Endothelial cell of umbilical vein (primary cell): ENCODE measurements around the gene TNFSF10. TPM values are rescaled to one million over a fixed set of nuclear protein-coding genes. Genes with fewer than 3 reads are reported as not detected.

ENCODE experiments used
- BruUV-seq: library from RNA; stranded (reverse); fragments of 400-500 nt; replicated peaks from 2 replicates; lab custom pipeline; 2021; lab: Mats Ljungman, UMichigan
- CTCF ChIA-PET: fragments of 300-600, 350-600 bp; sonication (Branson Sonifier 250); formaldehyde crosslinking; loops from one replicate; lab custom pipeline; 2021; ENCODE audit warnings: antibody characterized with exemption, inconsistent platforms; lab: Charles Lee
- POLR2A ChIA-PET: fragments of 300-600, 350-600 bp; sonication (Branson Sonifier 250); formaldehyde crosslinking; loops from one replicate; lab custom pipeline; 2021; ENCODE audit warnings: antibody characterized with exemption, inconsistent platforms; lab: Charles Lee
- DNase-seq: peaks from one replicate; pipeline ENCODE4 v3.0.0-alpha.2; 2011; ENCODE audit warnings: low read depth, low spot score
- FAIRE-seq: peaks from 2 replicates; lab custom pipeline; 2011; peaks lifted over from hg19 to GRCh38; lab: Jason Lieb, UNC
- H2AFZ ChIP-seq: 2 replicates; pipeline ENCODE4 v1.6.0; 2012; ENCODE audit warnings: low read depth, low read length, control low read depth, inconsistent platforms
- H3K27ac ChIP-seq: 2 replicates; pipeline ENCODE4 v1.5.1; 2011; ENCODE audit warnings: low read depth, mild to moderate bottlenecking, control low read depth, low read length, moderate library complexity; ENCODE audit not compliant: insufficient read depth
- H3K27me3 ChIP-seq, 2 experiments: 2 replicates each; pipeline versions ENCODE4 v1.6.0 to v1.6.1; 2011; ENCODE audit warnings: low read length in 2 of 2, mixed read lengths in 1 of 2; ENCODE audit not compliant: control insufficient read depth in 2 of 2, insufficient read depth in 2 of 2
- H3K36me3 ChIP-seq, 2 experiments: 2 replicates in 1 of 2; 3 replicates in 1 of 2; pipeline ENCODE4 v1.5.1; 2011; ENCODE audit warnings: low read length in 2 of 2, mild to moderate bottlenecking in 1 of 2, moderate library complexity in 1 of 2; ENCODE audit not compliant: control insufficient read depth in 2 of 2, insufficient read depth in 2 of 2; ENCODE audit errors: extremely low read depth in 1 of 2
- H3K4me1 ChIP-seq: 3 replicates; pipeline ENCODE4 v1.5.1; 2011; ENCODE audit warnings: mild to moderate bottlenecking, low read length; ENCODE audit not compliant: control insufficient read depth, insufficient read depth; ENCODE audit errors: extremely low read depth
- H3K4me2 ChIP-seq: 2 replicates; pipeline ENCODE4 v1.6.1; 2011; ENCODE audit warnings: low read length, control low read depth, mixed read lengths; ENCODE audit not compliant: insufficient read depth
- H3K4me3 ChIP-seq, 3 experiments: fragments of 200-600 bp in 1 of 3; sonication (generic), shearing (Covaris generic) in 1 of 3; replicated peaks in 1 of 3; 2 replicates each; pipeline ENCODE4 v1.5.1; 2011 to 2016; ENCODE audit warnings: control low read depth in 3 of 3, low read length in 3 of 3, mild to moderate bottlenecking in 2 of 3, inconsistent platforms in 1 of 3, low read depth in 1 of 3, moderate library complexity in 1 of 3; ENCODE audit not compliant: insufficient read depth in 1 of 3
- H3K79me2 ChIP-seq: 2 replicates; pipeline ENCODE4 v1.6.0; 2012; ENCODE audit warnings: low read length, inconsistent platforms; ENCODE audit not compliant: control insufficient read depth, insufficient read depth
- H3K9ac ChIP-seq: replicated peaks from 2 replicates; pipeline ENCODE3; 2011; ENCODE audit warnings: low read length, control low read depth; ENCODE audit not compliant: insufficient read depth; ENCODE audit errors: extremely low read depth
- H3K9me1 ChIP-seq: replicated peaks from 3 replicates; pipeline ENCODE4 v1.6.0; 2011; ENCODE audit warnings: mild to moderate bottlenecking, low read length; ENCODE audit not compliant: control insufficient read depth, insufficient read depth; ENCODE audit errors: extremely low read depth
- H3K9me3 ChIP-seq: replicated peaks from 2 replicates; pipeline ENCODE4 v1.5.1; 2012; ENCODE audit warnings: low read length, inconsistent platforms; ENCODE audit not compliant: control insufficient read depth, insufficient read depth
- H4K20me1 ChIP-seq: replicated peaks from 2 replicates; pipeline ENCODE3; 2011; ENCODE audit warnings: mild to moderate bottlenecking, low read length; ENCODE audit not compliant: control insufficient read depth, insufficient read depth; ENCODE audit errors: extremely low read depth
- EZH2 ChIP-seq: IDR thresholded peaks from 2 replicates; pipeline ENCODE4 v1.6.1; 2012; ENCODE audit warnings: borderline replicate concordance, low read depth, mild to moderate bottlenecking, moderate library complexity, low read length, inconsistent platforms; ENCODE audit not compliant: severe bottlenecking
- FOS ChIP-seq: IDR thresholded peaks from 2 replicates; pipeline ENCODE4 v1.6.1; 2011; ENCODE audit warnings: mild to moderate bottlenecking, low read length, moderate library complexity, borderline replicate concordance; ENCODE audit not compliant: insufficient read depth
- GATA2 ChIP-seq: IDR thresholded peaks from 2 replicates; pipeline ENCODE4 v1.7.0; 2011; ENCODE audit warnings: low read depth, mild to moderate bottlenecking, moderate library complexity, mixed read lengths, low read length; ENCODE audit not compliant: insufficient read length, insufficient read depth
- JUN ChIP-seq: IDR thresholded peaks from 2 replicates; pipeline ENCODE4 v1.6.1; 2011; ENCODE audit warnings: borderline replicate concordance, low read depth; ENCODE audit not compliant: insufficient read length, insufficient read depth
- MAX ChIP-seq: IDR thresholded peaks from 2 replicates; pipeline ENCODE4 v1.6.1; 2011; ENCODE audit not compliant: insufficient read depth, insufficient read length
- MYC ChIP-seq: IDR thresholded peaks from one replicate; pipeline ENCODE4 v1.6.1; 2011; ENCODE audit warnings: mild to moderate bottlenecking, low read depth, low read length
- POLR2A ChIP-seq: IDR thresholded peaks from 2 replicates; pipeline ENCODE4 v1.6.1; 2012; ENCODE audit warnings: low read depth, mild to moderate bottlenecking, control low read depth, low read length
- POLR2AphosphoS5 ChIP-seq: IDR thresholded peaks from 2 replicates; pipeline ENCODE4 v1.6.1; 2012; ENCODE audit warnings: low read depth, mild to moderate bottlenecking, control low read depth, low read length, moderate library complexity; ENCODE audit not compliant: insufficient read depth
- dilution Hi-C: fragments of 300-500 bp; cut with MboI; formaldehyde crosslinking; loops from one replicate; pipeline ENCODE4 v1.15.0; 2019; ENCODE audit warnings: low sequenced_read_pairs; ENCODE audit not compliant: extremely low pct_ligation_motif_present
- intact Hi-C: fragments of 100-400 bp; cut with micrococcal nuclease; formaldehyde crosslinking; loops from one replicate; pipeline ENCODE4 v1.10.0; 2022
- polyA plus RNA-seq, 4 experiments: library from polyadenylated mRNA; depleted of rRNA in 3 of 4; stranded (reverse) in 3 of 4; unstranded in 1 of 4; fragments of >200 nt; gene quantifications; 2 replicates each; pipeline versions ENCODE4 v1.2.1 to v1.2.3, GENCODE V29; 2011 to 2012; ENCODE audit warnings: missing spikeins in 1 of 4
- total RNA-seq: library from RNA; stranded (reverse); gene quantifications from 2 replicates; pipeline ENCODE4 v1.2.3, GENCODE V29; 2021
- TF ChIP-seq, protein P1 (sequence below), 2 donors: IDR thresholded peaks; 1 replicate in 1 of 2; 2 replicates in 1 of 2; pipeline ENCODE4 v1.5.1; 2011; ENCODE audit warnings: low read length in 2 of 2, mild to moderate bottlenecking in 2 of 2, moderate library complexity in 2 of 2, control low read depth in 1 of 2, inconsistent platforms in 1 of 2, low read depth in 1 of 2; ENCODE audit not compliant: insufficient read depth in 1 of 2; ENCODE audit errors: extremely low read depth in 1 of 2

The TNFSF10 gene
- total and polyA plus RNA-seq, 2 donors (not counting 3 experiments of a cell fraction or from before 2014, with no cell fraction given): 31.2 to 55.0 TPM

DNA sequence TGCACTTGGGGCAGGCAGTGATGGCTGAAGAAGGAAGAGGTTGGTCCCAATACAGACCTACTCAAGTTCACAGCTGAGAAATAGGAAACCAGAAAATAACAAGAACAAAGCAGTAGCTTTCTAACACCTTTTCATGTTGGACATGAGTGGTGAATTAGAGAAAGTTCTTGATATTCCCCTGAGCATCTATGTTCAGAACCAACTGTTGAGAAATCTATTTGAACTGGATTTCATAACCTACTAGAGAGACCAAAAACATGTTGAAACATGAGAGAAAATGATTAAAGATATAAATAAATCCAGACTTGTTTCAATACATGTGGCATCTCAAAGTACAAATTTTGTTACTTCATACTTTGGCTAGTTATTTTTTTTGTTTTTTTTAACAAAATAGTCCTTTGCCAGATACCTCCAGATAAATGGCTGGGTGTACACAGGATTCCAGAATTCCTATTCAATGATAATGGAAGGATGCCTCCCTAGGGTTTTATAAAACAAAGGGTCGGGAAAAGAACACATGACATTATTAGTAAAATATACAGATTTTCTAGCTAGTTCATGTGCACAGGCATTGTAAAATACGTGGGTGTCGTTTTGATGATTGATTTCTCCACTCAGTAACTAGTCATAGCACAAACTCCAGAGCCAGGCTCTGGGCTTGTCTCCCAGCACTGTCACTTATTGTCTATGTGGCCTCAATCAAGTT, 34.4 kb upstream of the TNFSF10 start:
- no peak for DNase-seq
- Histone ChIP-seq H3K36me3 (no peaks in the 10 kb centered on the region), H3K4me2 (no peak overlapping the region), H2AFZ (no peak overlapping the region), H3K27ac (no peak overlapping the region), H3K4me3 (no peak overlapping the region), H3K9ac (no peak overlapping the region), H3K4me1 (peaks cover 2% of the 10 kb centered on the region), H3K27me3 (peaks cover 0 to 2% of the 10 kb centered on the region in 2 experiments), H3K79me2 (no peaks in the 10 kb centered on the region), H4K20me1 (no peaks in the 10 kb centered on the region), H3K9me3 (no peaks in the 10 kb centered on the region), H3K9me1 (no peaks in the 10 kb centered on the region)
- FAIRE-seq: no peak
- intact Hi-C loops: no loop called here
- ChIA-PET CTCF (interaction anchor here (0.8 kb wide), 1 partner anchor 38 kb away, joined by 3 read pairs; no protein-coding TSS in a partner anchor), POLR2A (no interaction called here)
- dilution Hi-C loops: no loop called here
- no TSS peak for BruUV-seq
- TF ChIP-seq MYC (no peak), MAX (no peak), POLR2AphosphoS5 (no peak), GATA2 (no peak), JUN (no peak)

DNA sequence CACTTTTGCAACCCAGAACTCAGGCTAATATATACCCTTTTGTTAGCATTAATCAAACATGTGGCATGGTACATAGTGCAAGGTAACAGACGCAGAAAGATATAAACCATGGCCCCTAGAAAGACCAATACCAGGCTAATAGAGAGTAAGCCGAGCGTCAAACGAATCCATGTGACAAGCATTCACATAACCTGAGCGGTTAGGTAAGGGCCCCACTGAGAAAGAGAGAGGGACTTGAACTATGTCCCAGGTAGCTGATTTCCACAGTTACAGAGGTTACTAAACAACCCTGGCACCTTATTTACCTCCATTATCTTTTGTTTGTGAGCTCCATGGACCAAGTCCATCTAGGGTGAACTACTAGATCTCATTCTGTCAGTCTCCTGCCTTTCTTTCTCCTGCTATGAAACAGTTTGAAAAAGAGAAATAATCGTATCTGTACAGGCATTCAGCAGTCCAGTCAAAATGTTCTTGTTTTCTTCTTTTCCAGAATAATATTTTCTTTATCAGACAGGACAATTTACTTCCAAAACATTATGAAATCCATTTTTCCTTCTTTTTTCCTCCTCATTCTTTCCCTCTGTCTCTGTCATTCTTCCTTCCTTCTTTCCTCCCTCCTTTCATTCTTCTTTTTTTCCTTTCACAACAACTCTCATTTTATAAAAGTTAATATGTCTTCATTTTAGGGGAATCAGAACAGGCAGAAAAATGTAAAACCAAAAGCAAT, 30.5 kb upstream of the TNFSF10 start:
- ChIA-PET CTCF (no interaction called here), POLR2A (no interaction called here)
- no peaks in the 10 kb centered on the region for H4K20me1 ChIP-seq
- no peaks in the 10 kb centered on the region for H3K36me3 ChIP-seq
- H2AFZ ChIP-seq: no peak overlapping the region
- no peaks in the 10 kb centered on the region for H3K79me2 ChIP-seq
- no peak overlapping the region for H3K4me2 ChIP-seq
- intact Hi-C loops (no loop called here), dilution Hi-C loops (no loop called here)
- peaks cover 0 to 2% of the 10 kb centered on the region in 2 experiments for H3K27me3 ChIP-seq
- H3K4me1 ChIP-seq: no peaks in the 10 kb centered on the region
- H3K4me3 ChIP-seq: no peak overlapping the region
- TF ChIP-seq POLR2AphosphoS5: no peak
- no peak for TF ChIP-seq FOS
- no peak for TF ChIP-seq EZH2
- no peak for TF ChIP-seq GATA2
- TF ChIP-seq MAX: no peak
- TF ChIP-seq POLR2A: no peak
- TF ChIP-seq, protein P1, sequence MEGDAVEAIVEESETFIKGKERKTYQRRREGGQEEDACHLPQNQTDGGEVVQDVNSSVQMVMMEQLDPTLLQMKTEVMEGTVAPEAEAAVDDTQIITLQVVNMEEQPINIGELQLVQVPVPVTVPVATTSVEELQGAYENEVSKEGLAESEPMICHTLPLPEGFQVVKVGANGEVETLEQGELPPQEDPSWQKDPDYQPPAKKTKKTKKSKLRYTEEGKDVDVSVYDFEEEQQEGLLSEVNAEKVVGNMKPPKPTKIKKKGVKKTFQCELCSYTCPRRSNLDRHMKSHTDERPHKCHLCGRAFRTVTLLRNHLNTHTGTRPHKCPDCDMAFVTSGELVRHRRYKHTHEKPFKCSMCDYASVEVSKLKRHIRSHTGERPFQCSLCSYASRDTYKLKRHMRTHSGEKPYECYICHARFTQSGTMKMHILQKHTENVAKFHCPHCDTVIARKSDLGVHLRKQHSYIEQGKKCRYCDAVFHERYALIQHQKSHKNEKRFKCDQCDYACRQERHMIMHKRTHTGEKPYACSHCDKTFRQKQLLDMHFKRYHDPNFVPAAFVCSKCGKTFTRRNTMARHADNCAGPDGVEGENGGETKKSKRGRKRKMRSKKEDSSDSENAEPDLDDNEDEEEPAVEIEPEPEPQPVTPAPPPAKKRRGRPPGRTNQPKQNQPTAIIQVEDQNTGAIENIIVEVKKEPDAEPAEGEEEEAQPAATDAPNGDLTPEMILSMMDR (IDR thresholded peaks at IDR 0.05; ENCODE audit: extremely low read depth in 1 of 2, insufficient read depth in 1 of 2, low read depth in 1 of 2, low read length in 2 of 2): no peak
- no peak for TF ChIP-seq MYC
- no peak for TF ChIP-seq JUN
- H3K27ac ChIP-seq: no peak overlapping the region
- no TSS peak for BruUV-seq
- DNase-seq (no peak), FAIRE-seq (no peak)
- H3K9me3 ChIP-seq: no peaks in the 10 kb centered on the region
- no peak overlapping the region for H3K9ac ChIP-seq
- H3K9me1 ChIP-seq: no peaks in the 10 kb centered on the region
